CD4-positive, alpha-beta T cell treated with Interleukin-4 for 4 hours (primary cell): ENCODE data around the gene SLC15A2.

Experiments
- DNase-seq: peaks from one replicate; pipeline ENCODE4 v3.0.0-alpha.2; 2020

SLC15A2 gene

GRCh38 chr3:121988146-121988545, 93.9 kb downstream of the SLC15A2 start:
- no peak for DNase-seq

DNA sequence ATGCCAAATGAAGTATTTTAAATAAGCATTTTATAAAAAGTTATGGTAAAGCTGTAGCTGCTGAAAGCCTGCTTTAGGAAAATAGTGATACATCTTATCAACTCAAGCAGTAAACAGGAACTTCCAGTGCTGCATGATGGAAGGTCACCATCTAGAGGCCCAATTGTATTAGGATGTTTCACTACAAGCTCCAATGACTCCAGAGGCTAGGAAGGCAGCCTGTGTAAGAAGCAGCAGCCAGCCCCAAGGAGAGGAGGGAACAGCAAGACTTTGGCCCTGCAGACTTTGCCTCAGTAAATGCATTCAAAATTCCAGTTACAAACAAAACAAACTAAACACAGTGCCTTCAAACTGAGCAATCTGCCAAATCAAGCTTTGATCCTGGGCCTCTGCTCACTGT, 95.7 kb downstream of the SLC15A2 start:
- no peak for DNase-seq

- DNase-seq, result no peak
Observed at GRCh38 chr3:121992601-121993560, 98.7 kb downstream of the SLC15A2 start.
